NCI-H2029 (cell line): ENCODE data around the gene SERTAD3.
A peak's percentile ranks its signal among the peaks of the same experiment; 100 is the strongest.
"Not testable (repeated sequence)": the region's sequence is repeated elsewhere in the genome, so short reads cannot be mapped to it uniquely, and the experiment has no call there.

Source experiments
- DNase-seq: peaks from one replicate; lab custom pipeline; 2025; lab: John Stamatoyannopoulos, UW

The SERTAD3 gene

DNA sequence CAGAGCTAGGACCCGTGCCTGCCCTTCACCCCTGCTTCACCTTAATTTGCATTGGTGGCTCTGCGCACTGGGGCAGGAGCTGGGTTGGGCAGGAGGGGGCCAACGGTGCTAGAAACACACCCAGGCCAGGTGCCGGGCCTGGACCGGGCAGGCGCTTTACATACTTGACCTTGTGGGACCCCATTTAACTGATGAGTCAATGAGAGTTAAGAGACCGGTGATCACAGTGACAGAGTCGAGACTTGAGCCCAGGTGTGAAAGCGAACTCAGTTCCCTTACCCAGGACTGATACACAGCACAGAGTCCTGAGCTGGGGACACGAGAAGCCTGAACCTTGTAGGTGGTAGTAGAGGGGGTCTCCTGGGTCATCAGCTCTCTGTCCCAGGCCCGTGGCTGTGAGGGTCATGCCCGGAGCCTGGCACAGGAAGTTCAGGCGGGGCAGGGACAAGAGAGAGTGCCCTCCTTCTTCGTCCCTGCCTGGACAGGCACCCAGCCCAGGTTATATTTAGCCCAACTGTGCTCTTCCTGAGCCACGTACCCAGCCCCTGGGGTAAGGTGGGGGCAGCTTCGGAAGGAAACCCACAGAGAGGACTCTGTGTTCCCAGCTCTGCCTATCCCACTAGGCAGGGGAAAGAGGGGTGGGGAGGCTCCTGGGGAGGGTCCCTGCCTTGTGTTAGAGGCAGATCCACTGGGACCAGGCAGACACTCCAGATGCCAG is 32.9 kb downstream of the SERTAD3 start:
- no peak for DNase-seq

GRCh38 chr19:40410030-40410389 is 34.1 kb downstream of the SERTAD3 start:
- DNase-seq, result no peak

DNA sequence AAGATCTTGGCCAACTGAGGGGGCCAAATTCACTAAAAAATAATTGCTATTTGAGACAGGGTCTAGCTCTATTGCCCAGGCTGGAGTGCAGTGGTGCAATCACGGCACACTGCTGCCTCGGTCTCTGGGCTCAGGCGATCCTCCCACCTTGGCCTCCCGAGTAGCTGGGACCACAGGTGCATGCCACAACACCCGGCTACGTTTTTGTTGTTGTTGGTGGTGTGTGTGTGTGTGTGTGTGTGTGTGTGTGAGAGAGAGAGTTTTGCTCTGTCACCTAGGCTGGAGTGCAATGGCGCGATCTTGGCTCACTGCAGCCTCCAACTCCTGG is 35.6 kb downstream of the SERTAD3 start:
- DNase-seq, result not testable (repeated sequence)

GRCh38 chr19:40407714-40408597 is 36.2 kb downstream of the SERTAD3 start:
- DNase-seq, result no peak

GRCh38 chr19:40403262-40403984 is 40.7 kb downstream of the SERTAD3 start:
- DNase-seq, result peak; percentile 61

DNA sequence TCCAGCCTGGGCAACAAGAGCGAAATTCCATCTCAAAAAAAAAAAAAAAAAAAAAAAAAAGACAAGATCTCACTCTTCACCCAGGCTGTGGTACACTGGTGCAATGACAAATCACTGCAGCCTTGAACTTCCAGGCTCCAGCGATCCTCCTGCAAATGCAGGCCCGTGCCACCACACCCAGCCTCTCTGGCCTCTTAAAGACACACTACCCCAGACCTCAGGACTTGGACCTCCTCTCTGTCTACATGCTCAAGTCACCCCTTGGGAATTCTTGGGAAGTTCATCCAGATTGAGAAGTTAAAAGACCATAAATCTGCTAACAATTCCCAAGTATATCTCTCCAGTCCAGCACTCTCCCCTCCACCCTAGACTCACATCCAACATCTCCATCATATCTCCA is 43.6 kb downstream of the SERTAD3 start:
- DNase-seq, result no peak

- no peak for DNase-seq
Measured at GRCh38 chr19:40398417-40399131, 45.6 kb downstream of the SERTAD3 start.

- DNase-seq, result no peak
Measured at GRCh38 chr19:40397568-40397906, 46.6 kb downstream of the SERTAD3 start.

DNA sequence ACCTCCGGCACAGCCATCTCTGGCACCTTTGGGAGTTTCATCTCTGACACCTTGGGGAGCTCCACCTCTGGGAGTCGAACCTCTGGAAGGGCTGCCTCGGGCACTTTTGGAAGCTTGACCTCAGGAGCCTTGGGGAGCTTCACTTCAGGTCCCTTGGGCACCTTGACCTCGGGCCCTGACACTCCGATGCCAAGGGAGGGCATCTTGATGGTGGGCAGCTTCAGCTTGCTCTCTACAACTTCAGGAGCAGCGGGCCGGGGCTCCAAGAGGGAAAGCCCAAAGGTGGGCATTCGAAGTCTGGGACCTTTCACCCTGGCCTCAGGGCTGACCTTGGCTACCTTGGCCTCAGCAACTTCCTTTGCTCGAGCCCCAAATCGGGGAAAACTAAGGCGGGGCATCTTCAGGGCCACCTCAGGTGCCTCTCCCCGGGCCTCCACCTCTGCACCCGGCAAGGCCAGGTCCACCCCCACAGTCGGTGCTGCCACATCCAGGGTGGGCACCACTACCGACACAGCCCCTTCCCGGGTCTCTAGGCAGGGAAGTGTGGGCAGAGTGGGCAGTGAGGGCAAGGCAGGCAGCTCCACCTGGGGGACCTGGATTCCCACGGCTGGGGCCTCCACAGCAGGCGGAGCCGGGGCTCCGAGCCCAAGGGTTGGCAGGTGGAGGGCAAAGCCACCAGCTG is 47.1 kb downstream of the SERTAD3 start:
- no peak for DNase-seq

- DNase-seq, result no peak
Measured at GRCh38 chr19:40395956-40396355, 48.2 kb downstream of the SERTAD3 start.

DNA sequence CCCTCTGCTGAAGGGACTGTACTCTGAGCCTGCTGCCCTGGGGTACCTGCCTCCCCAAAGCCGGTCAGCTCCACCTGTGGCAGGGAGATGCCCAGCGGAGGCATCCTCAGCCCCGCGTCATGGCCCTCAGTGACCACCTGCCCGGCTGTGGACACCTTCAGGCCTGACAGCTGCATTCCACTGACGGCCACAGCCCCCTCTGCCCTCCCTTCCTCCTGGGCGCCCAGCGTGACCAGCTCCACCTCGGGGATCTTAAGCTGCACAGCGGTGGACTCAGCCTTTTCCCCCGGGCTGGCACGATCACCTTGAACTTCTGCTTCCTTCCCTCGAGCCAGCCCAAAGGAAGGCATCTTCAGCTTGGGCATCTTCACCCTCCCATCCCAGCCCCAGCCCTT is 49.3 kb downstream of the SERTAD3 start:
- no peak for DNase-seq

- DNase-seq, result no peak
Measured at GRCh38 chr19:40393894-40394815, 50.0 kb downstream of the SERTAD3 start.

DNA sequence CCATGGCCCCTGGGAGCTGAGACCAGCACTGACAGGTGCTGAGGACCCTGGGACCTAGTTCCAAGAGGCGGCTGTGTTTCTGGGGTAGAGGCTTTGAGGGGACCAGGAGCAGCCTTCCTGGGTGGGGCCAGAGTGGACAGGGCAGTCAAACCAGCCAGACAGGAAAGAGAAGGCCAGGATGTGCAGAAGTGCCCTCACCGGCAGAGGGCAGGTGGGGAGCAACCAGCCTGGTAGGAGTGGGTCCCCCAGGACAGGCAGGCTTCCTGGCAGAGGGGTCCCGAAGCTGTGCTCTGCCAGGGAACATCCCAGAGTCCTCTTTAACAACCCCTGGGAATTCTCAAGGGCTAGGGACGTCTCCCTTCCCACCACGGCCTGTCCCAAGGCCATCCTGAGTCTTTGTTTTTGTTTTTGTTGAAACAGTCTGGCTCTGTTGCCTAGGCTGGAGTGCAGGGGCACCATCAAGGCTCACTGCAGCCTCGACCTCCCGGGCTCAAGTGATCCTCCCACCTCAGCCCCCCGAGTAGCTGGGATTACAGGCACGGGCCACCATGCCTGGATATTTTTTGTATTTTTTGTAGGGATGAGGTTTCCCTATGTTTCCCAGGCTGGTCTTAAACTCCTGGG is 51.1 kb downstream of the SERTAD3 start:
- DNase-seq, result no peak

DNA sequence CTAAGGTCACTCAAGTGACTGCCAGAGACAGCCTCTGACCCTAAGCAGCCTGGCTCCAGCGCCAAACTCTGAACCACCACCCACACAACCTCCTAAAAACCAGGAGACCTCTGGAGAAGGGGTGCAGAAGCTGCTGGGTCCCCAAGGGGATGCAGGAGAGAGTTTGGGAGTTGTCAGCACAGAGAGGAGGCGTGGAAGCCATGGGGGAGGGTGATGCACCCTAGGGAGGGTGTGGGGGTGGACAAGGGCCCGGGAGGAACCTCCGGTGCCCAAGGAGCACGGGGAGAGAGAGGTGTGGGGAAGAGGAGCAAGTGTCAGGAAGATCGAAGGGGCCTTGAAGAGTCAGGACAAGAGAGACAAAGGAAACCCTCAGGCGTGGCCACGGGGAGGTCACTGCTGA is 52.0 kb downstream of the SERTAD3 start:
- no peak for DNase-seq
